HG02970 (cell line): ENCODE data around the gene RTTN.
"Not testable (repeated sequence)": the region's sequence is repeated elsewhere in the genome, so short reads cannot be mapped to it uniquely, and the experiment has no call there.

Experiments
- ATAC-seq: cut with Tn5 transposase; IDR thresholded peaks from one replicate; pipeline ENCODE4 v1.9.1; 2021; ENCODE audit warnings: mild to moderate bottlenecking, moderate library complexity, moderate number of reproducible peaks; ENCODE audit not compliant: unreplicated experiment, low FRiP score

RTTN gene

GRCh38 chr18:70205421-70206397 is at the start of gene RTTN:
Gene RTTN, minus strand, starts transcription at chr18:70205687. Its CDS starts 29 bp downstream, at chr18:70205658.
- peak; percentile 98 for ATAC-seq

GRCh38 chr18:70250781-70251180 is 45.3 kb upstream of the RTTN start:
- no peak for ATAC-seq

GRCh38 chr18:70249861-70250260 is 44.4 kb upstream of the RTTN start:
- ATAC-seq = not testable (repeated sequence)

- ATAC-seq = no peak
Observed at GRCh38 chr18:70249118-70249517, 43.6 kb upstream of the RTTN start.

- ATAC-seq = no peak
Observed at GRCh38 chr18:70246061-70246466, 40.6 kb upstream of the RTTN start.

GRCh38 chr18:70243131-70243929 is 37.8 kb upstream of the RTTN start:
- ATAC-seq = no peak

GRCh38 chr18:70236921-70237320 is 31.4 kb upstream of the RTTN start:
- ATAC-seq = not testable (repeated sequence)

- no peak for ATAC-seq
Observed at GRCh38 chr18:70235478-70235877, 30.0 kb upstream of the RTTN start.

- no peak for ATAC-seq
Observed at GRCh38 chr18:70234667-70235459, 29.4 kb upstream of the RTTN start.

GRCh38 chr18:70233974-70234373 is 28.5 kb upstream of the RTTN start:
- ATAC-seq = no peak

GRCh38 chr18:70232261-70232660 is 26.8 kb upstream of the RTTN start:
- ATAC-seq = no peak

- ATAC-seq = no peak
Observed at GRCh38 chr18:70229639-70230038, 24.2 kb upstream of the RTTN start.

- ATAC-seq = no peak
Observed at GRCh38 chr18:70228536-70228935, 23.0 kb upstream of the RTTN start.

- ATAC-seq = no peak
Observed at GRCh38 chr18:70227438-70227837, 22.0 kb upstream of the RTTN start.

GRCh38 chr18:70221915-70222278 is 16.4 kb upstream of the RTTN start:
- ATAC-seq = no peak

GRCh38 chr18:70221156-70221914 is 15.8 kb upstream of the RTTN start:
- no peak for ATAC-seq

GRCh38 chr18:70220628-70221027 is 15.1 kb upstream of the RTTN start:
- ATAC-seq = no peak

- ATAC-seq = no peak
Observed at GRCh38 chr18:70219688-70220087, 14.2 kb upstream of the RTTN start.

- no peak for ATAC-seq
Observed at GRCh38 chr18:70216788-70217187, 11.3 kb upstream of the RTTN start.

GRCh38 chr18:70207181-70207580 is 1.7 kb upstream of the RTTN start:
- ATAC-seq = no peak
